GM19438 (cell line): ENCODE data around the gene SPART.
"Not testable (repeated sequence)": the region's sequence is repeated elsewhere in the genome, so short reads cannot be mapped to it uniquely, and the experiment has no call there.

Experiments
- ATAC-seq: cut with Tn5 transposase; IDR thresholded peaks from one replicate; pipeline ENCODE4 v1.9.1; 2021; ENCODE audit warnings: low read depth; ENCODE audit not compliant: unreplicated experiment

SPART gene

GRCh38 chr13:36354842-36355623 is 8.8 kb upstream of the SPART start:
- ATAC-seq, result no peak

- no peak for ATAC-seq
These were observed 6.8 kb upstream of the SPART start for GRCh38 chr13:36353001-36353400.

GRCh38 chr13:36352350-36352749 is 6.2 kb upstream of the SPART start:
- ATAC-seq, result no peak

- ATAC-seq, result no peak
These were observed 1.5 kb upstream of the SPART start for GRCh38 chr13:36347531-36348210.

- no peak for ATAC-seq
These were observed 564 bp downstream of the SPART start for GRCh38 chr13:36345438-36346221.

GRCh38 chr13:36344886-36345437 is 1.2 kb downstream of the SPART start:
- no peak for ATAC-seq

- ATAC-seq, result no peak
These were observed 2.0 kb downstream of the SPART start for GRCh38 chr13:36344173-36344572.

GRCh38 chr13:36343766-36344165 is 2.4 kb downstream of the SPART start:
- ATAC-seq, result no peak

- no peak for ATAC-seq
These were observed 3.5 kb downstream of the SPART start for GRCh38 chr13:36342715-36343114.

- ATAC-seq, result no peak
These were observed 4.5 kb downstream of the SPART start for GRCh38 chr13:36341718-36342117.

- ATAC-seq, result no peak
These were observed 6.5 kb downstream of the SPART start for GRCh38 chr13:36339600-36340155.

GRCh38 chr13:36337938-36338641 is 8.1 kb downstream of the SPART start:
- no peak for ATAC-seq

GRCh38 chr13:36332986-36333385 is 13.2 kb downstream of the SPART start:
- no peak for ATAC-seq

GRCh38 chr13:36332255-36332654 is 13.9 kb downstream of the SPART start:
- not testable (repeated sequence) for ATAC-seq

- ATAC-seq, result no peak
These were observed 14.9 kb downstream of the SPART start for GRCh38 chr13:36331280-36331679.

GRCh38 chr13:36329361-36329760 is 16.8 kb downstream of the SPART start:
- no peak for ATAC-seq

- no peak for ATAC-seq
These were observed 17.4 kb downstream of the SPART start for GRCh38 chr13:36328821-36329220.

- no peak for ATAC-seq
These were observed 20.3 kb downstream of the SPART start for GRCh38 chr13:36325912-36326311.

- ATAC-seq, result not testable (repeated sequence)
These were observed 21.3 kb downstream of the SPART start for GRCh38 chr13:36324881-36325280.

- ATAC-seq, result no peak
These were observed 22.1 kb downstream of the SPART start for GRCh38 chr13:36323951-36324566.
